Dedifferentiated amniotic fluid mesenchymal stem cell (primary cell): ENCODE results near the gene ZC3H8.
"Not testable (repeated sequence)": the region's sequence is repeated elsewhere in the genome, so short reads cannot be mapped to it uniquely, and the experiment has no call there.

Source experiments
- DNase-seq: peaks from one replicate; pipeline ENCODE4 v3.0.0-alpha.2; 2016; ENCODE audit errors: extremely low spot score

The ZC3H8 gene

GRCh38 chr2:112254466-112255240 lies at the start of gene ZC3H8:
Gene ZC3H8, minus strand, starts transcription at chr2:112255042. Its CDS starts 61 bp downstream, at chr2:112254981.
- DNase-seq, result peak; percentile 69

DNA sequence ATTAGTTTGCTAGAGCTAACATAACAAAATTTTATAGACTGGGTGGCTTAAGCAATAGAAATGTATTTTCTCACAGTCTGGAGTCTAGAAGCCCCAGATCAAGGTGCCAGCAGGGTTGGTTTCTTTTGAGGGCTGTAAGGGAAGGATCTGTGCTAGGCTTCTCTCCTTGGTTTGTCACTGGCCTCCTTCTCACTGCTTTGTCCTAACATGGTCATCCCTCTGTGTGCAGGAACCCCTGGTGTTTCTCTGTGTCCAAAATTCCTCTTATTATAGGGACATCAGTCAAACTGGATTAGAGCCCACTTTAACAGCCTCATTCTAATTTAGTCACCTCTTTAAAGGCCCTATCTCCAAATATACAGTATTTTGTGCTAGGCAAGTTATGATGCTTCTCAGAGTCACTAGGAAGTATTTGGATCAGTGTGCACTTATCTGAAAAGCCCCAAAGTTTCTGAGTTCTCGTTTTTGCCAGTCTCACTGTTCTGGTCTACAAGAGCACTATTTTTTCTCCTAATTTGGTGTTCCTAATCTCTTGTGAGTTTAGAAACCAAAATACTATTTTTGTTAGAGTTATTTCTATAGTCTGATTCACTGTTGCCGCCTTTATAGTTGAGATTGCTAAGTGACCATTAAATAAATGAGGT lies 49.6 kb upstream of the ZC3H8 start:
- DNase-seq, result no peak

GRCh38 chr2:112301973-112302372 lies 47.1 kb upstream of the ZC3H8 start:
- no peak for DNase-seq

GRCh38 chr2:112301171-112301584 lies 46.3 kb upstream of the ZC3H8 start:
- DNase-seq, result no peak

GRCh38 chr2:112296407-112296806 lies 41.6 kb upstream of the ZC3H8 start:
- no peak for DNase-seq

- no peak for DNase-seq
Observed at GRCh38 chr2:112295407-112296078, 40.7 kb upstream of the ZC3H8 start.

DNA sequence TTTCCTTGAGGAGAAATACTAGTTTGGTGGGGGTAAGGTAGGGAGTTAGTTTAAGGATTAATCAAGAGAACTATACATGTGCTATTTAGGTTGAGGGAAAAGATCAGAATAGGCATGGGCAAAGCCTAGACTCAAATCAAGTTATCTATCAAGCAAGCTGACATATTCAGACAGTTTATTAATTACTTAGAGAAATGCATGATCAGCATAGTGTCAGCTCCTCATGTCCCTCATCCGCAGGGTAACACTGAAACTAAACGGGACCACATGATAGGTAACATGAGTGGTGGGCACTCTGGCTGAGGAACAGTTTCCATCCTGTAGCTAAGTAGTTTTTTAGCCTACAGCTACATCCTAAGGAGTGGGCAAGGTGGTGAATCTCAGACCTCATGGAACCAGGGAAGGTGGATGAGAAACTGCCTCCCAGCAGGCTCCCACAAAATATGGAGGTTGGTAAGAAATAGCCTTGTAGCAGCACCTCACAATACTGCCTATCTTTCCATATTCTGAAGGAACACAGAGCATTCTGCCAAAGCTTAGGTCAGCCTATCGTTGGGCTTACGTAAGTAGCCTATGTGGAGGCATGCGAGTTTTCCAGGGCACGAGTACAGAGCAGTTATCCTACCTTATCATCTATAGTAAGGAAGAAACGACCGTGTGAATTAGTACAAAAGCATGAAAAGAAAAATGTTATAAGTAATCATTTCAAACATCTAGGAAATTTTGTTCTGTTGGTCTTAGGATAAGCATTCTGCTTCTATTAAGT lies 39.0 kb upstream of the ZC3H8 start:
- no peak for DNase-seq

DNA sequence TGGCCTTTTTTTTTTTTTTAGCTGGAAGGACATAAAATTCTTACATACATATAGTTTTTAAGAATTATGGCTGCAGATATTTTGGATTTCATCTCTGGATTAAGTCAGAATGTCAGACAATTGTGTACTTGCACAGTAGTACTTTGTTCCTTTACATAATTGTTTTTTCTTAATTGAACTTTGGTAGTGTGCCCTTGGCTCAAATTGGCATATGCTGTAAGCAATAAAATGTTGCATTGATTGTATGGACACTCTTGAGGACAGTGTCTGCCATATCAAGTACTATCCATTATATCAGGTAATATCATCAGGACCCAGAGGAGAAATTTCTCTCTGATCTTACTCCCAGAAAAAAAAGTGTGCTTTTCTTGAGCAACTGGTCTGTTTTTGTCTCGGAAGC lies 35.8 kb upstream of the ZC3H8 start:
- DNase-seq, result no peak

GRCh38 chr2:112290088-112290487 lies 35.2 kb upstream of the ZC3H8 start:
- no peak for DNase-seq

- not testable (repeated sequence) for DNase-seq
Observed at GRCh38 chr2:112283535-112283934, 28.7 kb upstream of the ZC3H8 start.

DNA sequence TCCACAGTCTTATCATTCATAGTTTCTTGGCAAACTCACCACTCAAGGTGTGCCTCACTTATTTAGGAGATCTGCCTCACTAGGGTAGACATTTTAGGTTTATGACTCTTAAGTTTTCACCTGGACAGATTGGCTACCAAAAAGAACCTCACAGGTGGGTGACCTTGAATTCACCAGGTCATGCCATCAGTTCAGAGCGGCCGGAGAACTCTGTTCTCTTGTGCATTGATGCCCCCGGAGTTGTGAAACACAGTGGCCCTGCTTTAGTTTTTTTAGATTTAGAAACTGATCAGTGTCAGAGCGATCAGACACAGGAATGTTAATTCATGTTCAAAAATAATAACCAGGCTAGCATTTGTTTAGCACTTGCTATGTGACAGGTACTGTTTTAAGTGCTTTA lies 27.2 kb upstream of the ZC3H8 start:
- DNase-seq, result not testable (repeated sequence)

DNA sequence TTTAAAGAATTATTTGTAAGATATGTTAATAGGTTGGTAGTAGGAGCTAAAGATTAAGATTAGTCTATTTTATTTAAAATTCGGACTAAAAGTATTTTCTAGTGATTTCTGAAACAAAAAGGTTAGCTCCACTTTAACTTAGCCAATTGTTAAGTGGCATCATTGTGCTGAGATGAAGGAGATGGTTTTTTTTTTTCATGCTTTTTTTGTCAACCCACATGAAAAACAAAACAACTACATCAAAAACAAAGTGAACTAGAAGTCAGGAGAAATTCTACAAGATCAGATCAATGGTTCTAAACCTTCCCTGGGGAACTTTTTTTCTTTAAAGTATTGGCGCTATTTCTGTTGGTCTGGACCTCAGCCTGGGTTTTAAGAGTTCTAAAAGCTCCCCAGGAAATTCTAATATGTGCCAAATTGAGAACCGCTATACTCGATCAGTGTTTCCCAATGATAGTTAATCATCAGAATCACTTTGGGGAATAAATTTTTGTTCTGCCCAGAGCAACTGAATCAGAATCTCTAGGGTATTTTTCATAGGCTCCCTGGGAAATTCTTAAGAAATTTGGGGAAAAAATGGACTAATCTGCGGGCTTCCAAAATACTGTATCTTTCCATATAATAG lies 22.9 kb upstream of the ZC3H8 start:
- DNase-seq, result no peak

DNA sequence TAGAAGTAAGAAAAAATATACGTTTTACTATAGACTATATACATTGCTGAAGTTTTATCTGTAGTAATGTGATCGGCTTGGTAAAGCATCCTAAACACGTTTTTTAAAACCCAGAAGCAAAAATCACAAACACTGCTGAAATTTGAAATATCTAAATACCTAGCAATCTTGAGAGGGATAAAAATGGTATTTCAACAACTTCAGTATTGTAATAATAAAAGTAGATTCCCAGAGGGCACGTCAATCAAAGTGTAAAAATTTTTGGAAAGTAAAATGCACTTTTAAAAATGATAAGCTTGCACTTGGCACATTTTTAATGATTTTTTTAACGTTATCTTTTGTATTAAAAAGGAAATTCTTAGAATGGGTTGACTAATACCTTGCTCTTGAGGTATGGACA lies 22.1 kb upstream of the ZC3H8 start:
- DNase-seq, result no peak

DNA sequence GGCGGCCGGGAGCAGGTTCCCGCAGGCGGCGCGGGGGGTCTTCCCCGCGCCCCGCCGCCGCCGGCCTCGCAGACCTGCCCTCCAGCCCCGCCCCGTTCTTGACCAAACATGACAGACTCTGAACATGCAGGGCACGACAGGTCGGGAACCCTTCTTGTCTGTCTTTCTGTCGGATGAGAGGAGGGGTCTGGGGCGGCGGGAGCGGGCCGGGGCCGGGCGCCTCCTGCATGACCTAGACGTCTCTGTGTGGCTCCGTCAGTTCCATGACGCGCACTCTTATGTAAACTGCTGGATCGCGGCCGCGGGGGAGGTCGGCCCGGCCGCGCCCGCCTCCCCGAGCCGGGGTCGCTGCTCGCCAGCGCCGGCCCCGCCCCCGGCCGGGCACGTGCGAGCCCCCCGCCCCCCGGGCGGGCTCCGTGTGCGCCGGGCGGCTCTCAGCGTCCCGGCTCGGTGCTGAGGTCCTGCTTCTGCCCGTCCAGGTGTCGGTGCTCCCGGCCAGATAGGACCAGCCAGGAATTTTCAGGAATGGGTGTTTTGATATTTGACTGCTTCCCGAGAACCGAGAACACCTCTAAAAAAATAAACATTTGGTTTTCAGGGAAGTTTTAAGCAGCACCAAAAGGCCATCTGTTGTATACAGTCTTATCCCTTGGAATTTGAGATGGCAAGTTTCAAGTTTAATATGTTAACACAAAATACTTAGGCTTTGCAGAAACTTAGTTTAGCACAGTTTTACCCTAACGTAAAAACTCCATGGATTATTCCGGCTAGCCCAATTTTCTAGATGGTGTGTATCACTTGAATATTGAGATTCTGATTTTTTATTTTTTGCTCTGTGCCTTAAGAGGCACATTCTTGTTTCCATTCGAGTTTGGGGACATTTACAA lies 21.3 kb upstream of the ZC3H8 start:
- DNase-seq, result peak; percentile 74

DNA sequence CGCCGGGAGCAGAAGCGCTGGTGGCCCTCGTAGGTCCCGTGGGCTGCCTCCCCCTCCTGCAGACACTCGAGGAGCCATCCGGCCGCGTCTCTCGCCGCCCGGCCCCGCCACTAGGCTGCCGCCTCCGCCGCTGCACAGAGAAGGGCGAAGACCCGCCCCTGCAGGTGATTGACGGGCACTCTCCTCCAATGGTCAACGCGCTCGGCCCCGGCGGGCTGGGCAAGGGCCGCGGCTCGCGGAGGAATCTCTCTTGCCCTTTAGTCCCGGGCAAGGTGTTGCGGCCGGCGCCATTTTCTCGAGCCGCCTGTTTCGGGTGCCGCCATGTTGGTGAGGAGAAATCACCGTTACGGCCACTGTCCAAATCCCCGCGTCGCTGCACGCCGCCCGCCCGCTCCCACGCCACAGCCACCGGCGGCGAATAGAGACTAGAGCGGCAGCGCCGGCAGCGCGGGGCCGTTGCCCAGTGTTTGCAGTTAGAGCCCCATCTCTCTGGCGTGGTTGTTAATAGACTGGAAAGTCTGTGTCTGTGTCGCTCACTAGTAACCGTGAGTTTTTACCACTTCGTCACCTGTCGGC lies 20.6 kb upstream of the ZC3H8 start, which contains the start of gene ZC3H6:
TSS of gene ZC3H6 (plus strand) at position 287 of the 576 bp plus-strand sequence. CDS start 398 bp downstream, outside the sequence.
- peak; percentile 98 for DNase-seq

DNA sequence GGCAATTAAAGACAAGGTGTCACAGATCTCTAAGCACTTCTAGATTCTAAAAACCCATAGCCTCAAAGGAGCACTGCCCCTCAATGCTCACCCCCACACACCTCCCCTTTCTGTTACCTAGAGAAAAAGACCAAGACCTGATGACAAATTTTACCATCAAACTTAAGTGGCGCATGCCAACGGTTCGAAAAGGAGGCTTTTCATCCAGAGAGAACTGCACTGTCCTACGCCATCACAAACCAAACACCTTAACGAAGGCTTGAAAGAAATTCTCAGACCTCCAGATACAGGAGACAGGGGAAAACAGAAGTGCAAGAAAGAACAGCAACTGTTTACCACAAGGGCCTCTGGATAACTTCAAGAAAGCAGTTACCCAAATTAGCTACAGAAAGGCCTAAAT lies 18.5 kb upstream of the ZC3H8 start:
- DNase-seq, result no peak

DNA sequence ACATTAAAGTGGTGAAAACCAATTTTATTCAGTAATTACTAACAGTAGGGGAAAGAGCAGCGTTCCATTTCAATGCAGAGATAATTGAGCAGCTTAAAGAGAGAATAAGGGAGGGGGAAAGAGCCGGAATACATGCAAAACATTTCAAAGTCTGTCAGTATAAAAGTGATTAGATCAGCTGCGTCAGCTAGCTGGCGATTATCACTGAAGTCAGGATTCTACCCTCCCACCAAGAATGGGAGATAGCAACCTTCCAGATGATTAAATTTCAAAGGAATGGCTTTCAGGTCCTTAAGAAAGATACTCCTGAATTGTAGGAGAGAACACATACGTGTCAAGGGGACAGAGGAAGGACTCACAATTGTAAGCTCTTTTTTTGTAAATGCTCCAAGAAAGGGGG lies 17.8 kb upstream of the ZC3H8 start:
- DNase-seq, result no peak

DNA sequence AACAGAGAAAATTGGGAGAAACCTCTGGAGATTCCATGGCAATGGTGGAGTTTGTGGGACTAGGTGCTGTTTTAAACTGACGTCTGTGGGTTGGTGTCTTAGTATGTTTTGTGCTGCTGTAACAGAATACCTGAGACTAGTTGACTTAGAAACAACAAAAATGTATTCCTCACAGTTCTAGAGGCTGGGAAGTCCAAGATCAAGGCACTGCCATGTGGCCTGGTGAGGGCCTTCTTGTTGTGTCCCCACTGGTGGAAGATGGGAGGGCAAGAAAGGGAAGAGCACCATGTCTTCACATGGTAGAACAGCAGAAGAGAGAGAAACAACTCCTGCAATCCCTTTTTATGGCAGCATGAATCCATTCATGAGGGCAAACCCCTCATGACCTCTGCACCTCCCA lies 13.7 kb upstream of the ZC3H8 start:
- DNase-seq, result no peak

GRCh38 chr2:112262876-112263275 lies 8.0 kb upstream of the ZC3H8 start:
- no peak for DNase-seq

- no peak for DNase-seq
Observed at GRCh38 chr2:112260295-112260625, 5.4 kb upstream of the ZC3H8 start.
